GM18505 (cell line): Measurements from ENCODE around the gene TEDDM1.

ENCODE experiments used
- ATAC-seq: cut with Tn5 transposase; IDR thresholded peaks from one replicate; pipeline ENCODE4 v1.9.1; 2021; ENCODE audit not compliant: unreplicated experiment
- POLR2A ChIP-seq: IDR thresholded peaks from 4 replicates; pipeline ENCODE4 v1.6.1; 2011; ENCODE audit warnings: borderline replicate concordance; ENCODE audit not compliant: insufficient read depth, insufficient read length; ENCODE audit errors: extremely low read depth

The TEDDM1 gene

GRCh38 chr1:182394055-182394775, 6.3 kb downstream of the TEDDM1 start:
- TF ChIP-seq POLR2A = no peak
- no peak for ATAC-seq

GRCh38 chr1:182392050-182393028, 8.1 kb downstream of the TEDDM1 start:
- TF ChIP-seq POLR2A = no peak
- ATAC-seq = peak; percentile 4

GRCh38 chr1:182391362-182392049, 9.0 kb downstream of the TEDDM1 start, which contains the start of gene GLUL:
Gene GLUL (minus strand): TSS chr1:182391790. CDS start chr1:182388737, 3,053 bp downstream.
- peak; percentile 80 for ATAC-seq
- peak; percentile 97 for TF ChIP-seq POLR2A

GRCh38 chr1:182391028-182391361, 9.5 kb downstream of the TEDDM1 start:
- no peak for TF ChIP-seq POLR2A
- peak; percentile 11 for ATAC-seq

- no peak for TF ChIP-seq POLR2A
- ATAC-seq = no peak
Measured at GRCh38 chr1:182389619-182390047, 10.8 kb downstream of the TEDDM1 start.

GRCh38 chr1:182388392-182389134, 11.9 kb downstream of the TEDDM1 start:
- TF ChIP-seq POLR2A = no peak
- ATAC-seq = no peak

- no peak for ATAC-seq
- no peak for TF ChIP-seq POLR2A
Measured at GRCh38 chr1:182387566-182387965, 12.9 kb downstream of the TEDDM1 start.

- no peak for TF ChIP-seq POLR2A
- ATAC-seq = no peak
Measured at GRCh38 chr1:182386980-182387379, 13.5 kb downstream of the TEDDM1 start.

GRCh38 chr1:182385885-182386853, 14.3 kb downstream of the TEDDM1 start:
- no peak for ATAC-seq
- no peak for TF ChIP-seq POLR2A

GRCh38 chr1:182384387-182384960, 16.0 kb downstream of the TEDDM1 start:
- no peak for ATAC-seq
- TF ChIP-seq POLR2A = no peak

- TF ChIP-seq POLR2A = no peak
- ATAC-seq = no peak
Measured at GRCh38 chr1:182383934-182384333, 16.5 kb downstream of the TEDDM1 start.
